ENCODE results near the gene ADIG.

ADIG gene

DNA sequence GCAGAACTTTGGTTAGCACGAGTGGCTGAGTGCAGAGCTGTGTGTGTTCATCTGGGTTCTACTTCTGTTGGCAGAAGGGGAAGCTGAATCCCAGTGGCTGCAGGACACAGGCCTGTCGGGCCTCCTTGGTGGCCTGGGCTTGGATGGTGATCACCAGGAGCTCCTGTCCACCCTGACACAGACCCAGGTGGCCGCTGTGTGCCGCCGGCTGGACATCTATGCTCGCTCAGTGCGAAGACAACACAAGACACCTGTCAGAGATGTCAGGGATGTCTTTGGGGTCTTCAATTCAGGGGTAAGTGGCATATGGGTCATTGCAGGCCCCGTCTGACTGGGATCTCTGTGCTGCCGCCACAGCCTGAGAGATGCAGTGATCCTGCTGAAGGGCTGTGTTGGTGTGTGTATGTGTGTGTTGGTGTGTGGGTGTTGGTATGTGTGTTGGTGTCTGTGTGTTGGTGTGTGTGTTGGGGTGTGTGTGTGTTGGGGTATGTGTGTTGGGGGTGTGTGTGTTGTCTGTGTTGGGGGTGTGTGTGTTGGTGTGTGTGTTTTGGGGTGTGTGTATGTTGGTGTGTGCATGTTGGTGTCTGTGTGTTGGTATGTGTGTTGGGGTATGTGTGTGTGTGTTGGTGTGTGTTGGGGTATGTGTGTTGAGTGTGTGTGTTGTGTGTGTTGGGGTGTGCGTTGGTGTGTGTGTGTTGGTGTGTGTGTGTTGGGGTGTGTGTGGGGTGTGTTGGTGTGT, 46.1 kb downstream of the ADIG start:
- TF ChIP-seq ZFX (IDR thresholded peaks at IDR 0.05), result no peak
- TF ChIP-seq, protein P1, sequence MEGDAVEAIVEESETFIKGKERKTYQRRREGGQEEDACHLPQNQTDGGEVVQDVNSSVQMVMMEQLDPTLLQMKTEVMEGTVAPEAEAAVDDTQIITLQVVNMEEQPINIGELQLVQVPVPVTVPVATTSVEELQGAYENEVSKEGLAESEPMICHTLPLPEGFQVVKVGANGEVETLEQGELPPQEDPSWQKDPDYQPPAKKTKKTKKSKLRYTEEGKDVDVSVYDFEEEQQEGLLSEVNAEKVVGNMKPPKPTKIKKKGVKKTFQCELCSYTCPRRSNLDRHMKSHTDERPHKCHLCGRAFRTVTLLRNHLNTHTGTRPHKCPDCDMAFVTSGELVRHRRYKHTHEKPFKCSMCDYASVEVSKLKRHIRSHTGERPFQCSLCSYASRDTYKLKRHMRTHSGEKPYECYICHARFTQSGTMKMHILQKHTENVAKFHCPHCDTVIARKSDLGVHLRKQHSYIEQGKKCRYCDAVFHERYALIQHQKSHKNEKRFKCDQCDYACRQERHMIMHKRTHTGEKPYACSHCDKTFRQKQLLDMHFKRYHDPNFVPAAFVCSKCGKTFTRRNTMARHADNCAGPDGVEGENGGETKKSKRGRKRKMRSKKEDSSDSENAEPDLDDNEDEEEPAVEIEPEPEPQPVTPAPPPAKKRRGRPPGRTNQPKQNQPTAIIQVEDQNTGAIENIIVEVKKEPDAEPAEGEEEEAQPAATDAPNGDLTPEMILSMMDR (conservative IDR thresholded peaks at IDR 0.05), result no peak
- H3K27ac ChIP-seq, result no peak overlapping the region

DNA sequence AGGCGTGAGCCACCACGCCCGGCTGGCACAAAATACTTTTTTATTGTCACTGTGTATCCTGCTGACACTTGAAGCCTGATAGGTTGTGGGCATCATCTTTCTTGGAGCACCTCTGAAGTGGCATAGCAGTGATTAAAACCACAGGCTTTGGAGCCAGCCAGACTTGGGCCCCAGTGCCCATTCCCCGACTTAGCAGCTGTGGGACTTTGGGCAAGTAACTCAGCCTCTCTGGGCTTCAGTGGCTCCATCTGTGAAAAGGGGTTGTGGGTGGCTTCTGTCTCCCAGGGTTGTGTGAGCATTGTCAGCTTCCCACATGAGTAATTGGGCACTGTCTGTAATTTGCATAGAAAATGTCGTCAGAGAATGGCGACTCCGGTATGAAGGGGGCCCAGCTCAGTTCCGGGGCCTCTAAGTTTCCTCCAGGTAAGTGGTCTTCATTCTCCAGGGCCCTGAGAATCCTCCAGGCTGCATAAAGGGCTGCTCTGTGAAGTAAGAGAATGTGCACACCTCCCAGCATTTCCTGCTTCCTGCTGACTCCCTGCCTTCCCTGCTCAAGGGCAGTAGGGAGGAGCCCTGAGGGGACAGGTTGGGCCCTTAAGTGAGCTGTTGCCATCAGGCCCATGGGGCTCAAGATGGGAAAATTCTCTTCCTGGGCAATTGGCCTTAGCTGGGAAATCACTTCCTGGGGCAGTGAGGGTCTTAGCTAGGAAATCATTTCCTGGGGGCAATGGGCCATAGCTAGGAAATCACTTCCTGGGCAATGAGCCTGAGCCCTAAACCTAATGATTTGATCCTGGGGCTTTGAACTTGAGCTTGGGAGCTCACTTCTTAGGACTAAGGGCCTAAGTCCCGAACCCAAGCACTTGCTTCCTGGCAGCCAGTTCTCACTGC, 47.8 kb downstream of the ADIG start:
- H3K27ac ChIP-seq, result no peak overlapping the region
- no peak for TF ChIP-seq ZFX (IDR thresholded peaks at IDR 0.05)
- TF ChIP-seq, protein P1 (conservative IDR thresholded peaks at IDR 0.05), result no peak

DNA sequence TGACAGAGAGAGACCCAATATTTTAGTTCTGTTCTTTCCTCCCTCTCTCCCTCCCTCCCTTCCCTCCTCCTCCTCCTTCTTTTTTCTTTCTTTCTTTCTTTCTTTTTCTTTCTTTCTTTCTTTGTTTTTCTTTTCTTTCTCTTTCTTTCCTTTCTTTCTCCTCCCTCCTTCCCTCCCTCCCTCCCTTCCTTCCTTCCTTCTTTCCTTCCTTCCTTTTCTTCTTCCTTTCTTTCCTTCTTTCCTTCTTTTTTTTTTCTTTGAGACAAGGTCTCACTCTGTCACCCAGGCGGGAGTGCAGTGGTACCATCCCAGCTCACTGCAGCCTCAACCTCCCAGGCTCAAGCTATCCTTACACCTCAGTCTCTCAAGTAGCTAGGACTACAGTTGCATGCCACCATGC, 49.0 kb downstream of the ADIG start:
- TF ChIP-seq ZFX (IDR thresholded peaks at IDR 0.05), result no peak
- TF ChIP-seq, protein P1 (conservative IDR thresholded peaks at IDR 0.05), result no peak
- no peak overlapping the region for H3K27ac ChIP-seq

DNA sequence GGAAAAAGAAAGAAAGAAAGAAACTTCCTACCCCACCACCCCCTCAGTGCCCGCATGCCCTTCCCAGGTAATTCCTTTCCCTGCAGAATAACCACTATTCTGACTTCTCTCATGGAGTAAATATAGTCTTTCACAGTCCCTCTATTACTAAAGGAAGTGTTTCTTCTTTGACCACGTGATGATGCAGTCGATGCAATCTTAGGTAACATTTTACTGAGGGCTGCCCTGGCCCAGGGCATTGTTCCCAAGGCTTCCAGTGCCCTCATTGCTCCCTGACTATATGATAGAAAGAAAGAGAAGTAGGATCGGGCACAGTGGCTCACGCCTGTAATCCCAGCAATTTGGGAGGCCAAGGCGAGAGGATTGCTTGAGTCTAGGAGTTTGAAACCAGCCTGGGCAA, 49.7 kb downstream of the ADIG start:
- H3K27ac ChIP-seq, result no peak overlapping the region
- no peak for TF ChIP-seq ZFX (IDR thresholded peaks at IDR 0.05)
- TF ChIP-seq, protein P1 (conservative IDR thresholded peaks at IDR 0.05), result no peak

DNA sequence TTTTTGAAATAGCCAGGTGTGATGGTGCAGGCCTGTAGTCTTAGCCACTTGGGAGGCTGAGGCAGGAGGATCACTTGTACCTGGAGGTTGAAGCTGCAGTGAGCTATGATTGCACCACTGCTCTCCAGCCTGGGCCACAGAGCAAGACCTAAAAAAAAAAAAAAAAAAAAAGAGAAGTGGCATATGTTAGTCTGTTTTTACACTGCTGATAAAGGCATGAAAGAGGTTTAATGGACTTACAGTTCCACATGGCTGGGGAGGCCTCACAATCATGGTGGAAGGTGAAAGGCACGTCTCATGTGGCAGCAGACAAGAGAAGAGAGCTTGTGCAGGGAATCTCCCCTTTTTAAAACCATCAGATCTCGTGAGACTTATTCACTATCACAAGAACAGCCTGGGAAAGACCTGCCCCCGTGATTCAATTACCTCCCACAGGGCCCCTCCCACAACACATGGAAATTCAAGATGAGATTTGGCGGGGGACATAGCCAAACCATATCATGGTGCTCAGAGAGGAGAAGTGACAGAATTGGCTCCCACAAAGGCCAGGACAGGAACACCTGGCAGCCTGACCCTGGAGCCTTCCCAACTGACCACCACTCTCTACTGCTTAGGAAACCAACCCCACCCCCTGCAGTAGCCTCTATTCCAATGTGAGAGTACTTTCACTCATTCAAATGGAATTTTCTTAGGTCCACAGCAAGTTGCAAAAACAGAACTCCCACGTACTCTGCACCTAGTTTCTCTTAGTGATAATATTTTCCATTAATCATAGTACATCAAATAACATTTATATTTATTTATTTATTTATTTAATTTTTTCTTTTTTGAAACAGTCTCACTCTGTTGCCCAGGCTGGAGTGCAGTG, 50.4 kb downstream of the ADIG start:
- no peak overlapping the region for H3K27ac ChIP-seq
- TF ChIP-seq, protein P1 (conservative IDR thresholded peaks at IDR 0.05), result no peak
- no peak for TF ChIP-seq ZFX (IDR thresholded peaks at IDR 0.05)

DNA sequence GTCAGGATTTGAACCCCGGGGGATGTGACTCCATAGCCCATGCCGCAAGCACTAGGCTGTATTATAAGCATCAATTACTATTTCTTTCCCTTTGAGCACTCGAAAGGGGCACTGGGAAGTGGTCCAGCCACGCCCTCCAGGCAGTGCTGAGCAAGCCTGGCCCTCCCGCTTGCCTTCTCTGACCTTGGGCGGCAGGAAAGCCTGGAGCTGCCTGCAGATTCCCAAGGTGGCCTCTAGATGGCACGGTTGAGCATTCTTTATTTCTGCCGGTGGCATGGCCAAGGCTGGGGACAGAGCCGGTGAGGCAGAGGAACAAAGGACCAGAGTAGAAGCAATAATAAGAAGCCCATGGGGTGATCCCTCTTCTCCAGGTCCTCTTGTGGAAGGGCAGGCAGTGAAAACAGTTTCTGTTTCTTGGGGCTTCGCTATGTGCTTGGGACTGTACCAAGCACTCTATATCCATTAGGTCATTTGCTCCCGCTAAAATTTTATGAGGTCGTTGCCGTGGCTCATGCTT, 52.6 kb downstream of the ADIG start:
- no peak overlapping the region for H3K27ac ChIP-seq
- TF ChIP-seq, protein P1 (conservative IDR thresholded peaks at IDR 0.05), result peak; percentile 98
- TF ChIP-seq ZFX (IDR thresholded peaks at IDR 0.05), result no peak

All from C4-2B (cell line).